Measurements from ENCODE around the gene SMCO3.

SMCO3 gene

DNA sequence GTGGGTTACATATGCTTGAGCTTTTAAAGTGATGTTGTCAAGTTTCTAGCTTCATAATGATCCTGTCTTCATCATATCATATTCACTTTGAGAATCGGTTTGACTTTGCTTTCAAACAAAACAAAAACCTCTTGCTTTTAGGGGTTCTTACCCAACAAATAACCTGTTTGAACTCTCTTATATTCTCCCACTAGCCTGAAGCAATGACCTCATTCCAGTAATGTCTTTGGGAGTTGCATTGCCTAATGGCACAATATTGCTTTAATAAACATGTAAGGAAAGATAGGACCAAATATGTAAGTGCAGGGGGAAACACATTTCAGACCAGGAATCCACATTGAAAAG is 38.4 kb downstream of the SMCO3 start:
- H3K4me3 ChIP-seq (ENCODE audit: low read depth, low read length) = peak overlapping the region; percentile 88
- TF ChIP-seq, protein P1, sequence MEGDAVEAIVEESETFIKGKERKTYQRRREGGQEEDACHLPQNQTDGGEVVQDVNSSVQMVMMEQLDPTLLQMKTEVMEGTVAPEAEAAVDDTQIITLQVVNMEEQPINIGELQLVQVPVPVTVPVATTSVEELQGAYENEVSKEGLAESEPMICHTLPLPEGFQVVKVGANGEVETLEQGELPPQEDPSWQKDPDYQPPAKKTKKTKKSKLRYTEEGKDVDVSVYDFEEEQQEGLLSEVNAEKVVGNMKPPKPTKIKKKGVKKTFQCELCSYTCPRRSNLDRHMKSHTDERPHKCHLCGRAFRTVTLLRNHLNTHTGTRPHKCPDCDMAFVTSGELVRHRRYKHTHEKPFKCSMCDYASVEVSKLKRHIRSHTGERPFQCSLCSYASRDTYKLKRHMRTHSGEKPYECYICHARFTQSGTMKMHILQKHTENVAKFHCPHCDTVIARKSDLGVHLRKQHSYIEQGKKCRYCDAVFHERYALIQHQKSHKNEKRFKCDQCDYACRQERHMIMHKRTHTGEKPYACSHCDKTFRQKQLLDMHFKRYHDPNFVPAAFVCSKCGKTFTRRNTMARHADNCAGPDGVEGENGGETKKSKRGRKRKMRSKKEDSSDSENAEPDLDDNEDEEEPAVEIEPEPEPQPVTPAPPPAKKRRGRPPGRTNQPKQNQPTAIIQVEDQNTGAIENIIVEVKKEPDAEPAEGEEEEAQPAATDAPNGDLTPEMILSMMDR (IDR thresholded peaks at IDR 0.05; ENCODE audit: low read depth, low read length) = no peak

DNA sequence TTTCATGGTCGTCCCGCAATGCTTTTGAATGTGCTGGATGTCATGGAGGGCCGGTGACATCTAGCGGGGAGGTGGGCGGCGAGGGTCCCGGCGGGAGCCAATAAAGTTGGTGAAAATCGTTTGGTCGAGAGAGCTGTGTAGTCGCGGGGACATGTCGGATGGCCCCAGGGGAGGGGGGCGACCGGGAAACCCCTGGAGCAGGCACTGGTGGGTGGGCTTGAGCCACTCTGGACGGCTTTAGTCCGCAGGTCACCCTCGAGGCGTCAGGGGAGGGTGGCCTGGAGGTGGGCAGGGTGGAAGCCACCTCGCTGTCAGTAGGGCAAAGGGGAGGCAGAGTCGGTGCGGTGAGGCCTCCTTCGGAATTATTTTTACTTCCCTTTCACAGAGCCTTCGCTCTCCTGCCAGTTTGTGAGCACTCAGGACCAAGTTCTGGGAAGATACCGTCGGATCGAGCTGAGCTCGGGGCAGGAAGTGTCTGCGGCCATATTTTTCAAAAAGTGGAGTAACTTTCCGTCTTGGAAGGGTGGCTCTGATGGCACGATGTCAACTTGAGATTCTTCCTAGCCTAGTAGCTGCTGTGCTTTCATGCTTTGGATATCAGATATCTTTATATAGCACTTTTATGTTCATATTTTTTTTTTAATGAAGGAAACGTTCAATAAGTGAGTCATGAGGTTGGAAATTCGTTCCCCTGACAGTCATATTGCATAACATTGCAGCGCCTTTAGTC is 38.9 kb downstream of the SMCO3 start:
- TF ChIP-seq, protein P1 (IDR thresholded peaks at IDR 0.05; ENCODE audit: low read depth, low read length) = no peak
- H3K4me3 ChIP-seq (ENCODE audit: low read depth, low read length) = peak overlapping the region; percentile 88

DNA sequence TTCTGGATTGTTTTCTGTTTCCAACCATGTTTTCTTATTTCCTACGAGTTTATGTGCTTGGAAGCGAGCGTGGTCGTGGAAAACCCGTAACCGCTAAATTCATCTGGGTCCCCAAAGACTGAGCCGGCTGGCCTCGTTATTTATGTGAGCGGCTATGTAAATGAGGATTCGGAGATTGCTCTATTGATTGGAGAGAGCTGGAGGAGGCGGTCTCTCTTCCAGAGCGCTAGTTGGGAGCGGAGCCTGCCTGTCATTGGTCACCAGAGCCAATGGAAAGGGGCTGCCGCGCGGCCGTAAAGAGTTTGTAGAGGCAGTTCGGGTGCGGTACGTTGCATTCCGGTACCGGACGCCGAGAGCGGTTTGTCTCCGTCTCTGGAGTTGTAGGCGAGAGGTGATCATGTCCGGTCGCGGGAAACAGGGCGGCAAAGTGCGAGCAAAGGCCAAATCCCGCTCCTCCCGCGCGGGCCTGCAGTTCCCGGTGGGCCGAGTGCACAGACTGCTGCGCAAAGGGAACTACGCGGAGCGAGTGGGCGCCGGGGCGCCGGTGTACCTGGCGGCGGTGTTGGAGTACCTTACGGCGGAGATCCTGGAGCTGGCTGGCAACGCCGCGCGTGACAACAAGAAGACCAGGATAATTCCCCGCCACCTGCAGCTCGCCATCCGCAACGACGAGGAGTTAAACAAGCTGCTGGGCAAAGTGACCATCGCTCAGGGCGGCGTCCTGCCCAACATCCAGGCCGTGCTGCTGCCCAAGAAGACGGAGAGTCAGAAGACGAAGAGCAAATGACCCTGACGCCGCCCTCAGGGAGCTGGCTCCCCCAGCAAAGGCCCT is 39.7 kb downstream of the SMCO3 start:
- H3K4me3 ChIP-seq (ENCODE audit: low read depth, low read length) = peak overlapping the region; percentile 88
- TF ChIP-seq, protein P1 (IDR thresholded peaks at IDR 0.05; ENCODE audit: low read depth, low read length) = no peak

DNA sequence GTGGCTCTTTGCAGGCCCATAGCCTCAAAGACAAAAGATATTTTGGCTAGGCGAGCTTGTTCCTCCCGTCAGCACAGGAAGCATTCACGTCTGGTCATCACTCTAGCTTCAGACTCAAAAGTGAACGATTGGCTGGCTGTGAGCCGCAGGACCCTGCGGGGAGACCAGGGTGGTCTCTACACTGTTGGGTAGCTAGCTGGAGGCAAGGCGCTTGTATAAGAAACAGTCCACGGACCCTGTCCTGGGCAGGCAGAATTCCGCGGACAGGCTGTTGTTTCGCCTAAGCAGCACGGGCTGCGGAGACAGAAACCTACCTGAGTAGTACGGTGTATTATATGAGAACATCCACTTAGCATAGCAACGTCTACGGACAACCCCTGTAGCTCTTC is 40.3 kb downstream of the SMCO3 start:
- peak overlapping the region; percentile 88 for H3K4me3 ChIP-seq (ENCODE audit: low read depth, low read length)
- TF ChIP-seq, protein P1 (IDR thresholded peaks at IDR 0.05; ENCODE audit: low read depth, low read length) = no peak

DNA sequence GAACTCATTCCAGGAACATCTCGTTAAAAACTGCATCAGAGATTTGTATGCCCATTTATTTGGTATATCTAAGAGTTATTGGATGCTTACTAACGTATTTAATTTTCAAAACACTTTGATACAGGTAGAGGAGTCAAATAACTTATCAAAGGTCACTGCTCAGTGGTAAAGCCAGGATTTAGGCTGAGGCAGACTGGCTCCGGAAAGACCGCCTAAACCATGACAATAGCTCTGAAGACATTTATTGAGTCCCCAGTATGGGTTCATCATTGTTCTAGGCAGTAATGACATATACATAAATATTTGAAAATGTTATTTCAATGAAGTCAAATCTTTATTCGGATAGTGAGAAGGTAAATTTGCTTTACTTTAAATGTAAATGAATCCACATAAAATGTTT is 41.0 kb downstream of the SMCO3 start:
- no peak overlapping the region for H3K4me3 ChIP-seq (ENCODE audit: low read depth, low read length)
- TF ChIP-seq, protein P1 (IDR thresholded peaks at IDR 0.05; ENCODE audit: low read depth, low read length) = no peak

DNA sequence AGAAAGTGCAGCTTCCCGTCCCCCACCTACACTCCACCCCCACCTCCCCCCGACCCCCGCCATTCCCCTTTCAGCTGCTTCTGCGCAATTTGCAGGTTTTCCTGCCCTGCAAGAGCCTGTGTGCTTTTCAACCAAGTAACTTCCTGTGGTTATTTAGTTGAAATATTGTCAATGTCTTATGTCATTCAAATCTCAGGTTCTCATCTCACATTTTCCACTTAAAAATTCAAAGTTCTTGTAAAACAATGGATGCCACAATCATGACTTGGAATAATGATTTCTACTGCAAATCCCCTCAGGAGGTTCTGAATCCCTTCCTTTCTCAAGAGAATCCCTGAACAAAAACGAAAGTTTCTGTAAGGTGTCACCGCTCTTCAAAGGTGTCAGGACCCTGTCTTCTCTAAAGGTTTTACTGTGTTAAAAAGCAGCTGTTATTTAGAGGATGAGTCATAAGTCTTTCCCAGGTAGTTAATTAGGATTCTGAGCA is 42.3 kb downstream of the SMCO3 start:
- TF ChIP-seq, protein P1 (IDR thresholded peaks at IDR 0.05; ENCODE audit: low read depth, low read length) = no peak
- H3K4me3 ChIP-seq (ENCODE audit: low read depth, low read length) = no peak overlapping the region
